Upper lobe of left lung (tissue), 6 donors: Measurements from ENCODE around the gene RPS6KA3. TPM values are rescaled to one million over a fixed set of nuclear protein-coding genes. Genes with fewer than 3 reads are reported as not detected.
"Not testable (repeated sequence)": the region's sequence is repeated elsewhere in the genome, so short reads cannot be mapped to it uniquely, and the experiment has no call there.

Experiments
- ATAC-seq, 2 donors: fragments of 200-7000 bp; cut with Tn5 transposase; one replicate each; pipeline ENCODE4 v1.9.1; 2022; ENCODE audit warnings: mild to moderate bottlenecking in 2 of 2, moderate library complexity in 2 of 2; ENCODE audit not compliant: low FRiP score in 2 of 2
- DNase-seq, 2 donors: peaks; one replicate each; pipeline ENCODE4 v3.0.0-alpha.2; 2019 to 2020
- H3K27ac ChIP-seq, 4 donors: fragments of 200-600 bp; sonication (generic); one replicate each; pipeline ENCODE4 v1.5.1; 2016 to 2019
- H3K27me3 ChIP-seq, 4 donors: fragments of 200-600 bp; sonication (generic); one replicate each; pipeline ENCODE4 v1.5.1; 2017 to 2019
- H3K36me3 ChIP-seq, 4 donors: fragments of 200-600 bp; sonication (generic); one replicate each; pipeline ENCODE4 v1.5.1; 2016 to 2019
- H3K4me1 ChIP-seq, 4 donors: fragments of 200-600 bp; sonication (generic); one replicate each; pipeline ENCODE4 v1.5.1; 2018 to 2019
- H3K4me3 ChIP-seq, 4 donors: fragments of 200-600 bp; sonication (generic); one replicate each; pipeline ENCODE4 v1.5.1; 2017 to 2019; ENCODE audit warnings: mild to moderate bottlenecking in 2 of 4, moderate library complexity in 1 of 4
- H3K9me3 ChIP-seq, 4 donors: fragments of 200-600 bp; sonication (generic); one replicate each; pipeline ENCODE4 v1.5.1; 2018 to 2019
- EP300 ChIP-seq, 4 donors: sonication (generic); formaldehyde crosslinking; IDR thresholded peaks; one replicate each; pipeline ENCODE4 v1.5.1; 2017; ENCODE audit warnings: antibody characterized with exemption in 4 of 4, control low read depth in 2 of 4
- POLR2A ChIP-seq, 4 donors: fragments of 450-650 bp; IDR thresholded peaks; one replicate each; pipeline ENCODE4 v1.5.1; 2016 to 2017; ENCODE audit warnings: antibody characterized with exemption in 4 of 4, mild to moderate bottlenecking in 2 of 4
- POLR2AphosphoS5 ChIP-seq, 2 donors: sonication (generic); formaldehyde crosslinking; IDR thresholded peaks; one replicate each; pipeline ENCODE4 v1.5.1; 2017; ENCODE audit warnings: antibody characterized with exemption in 2 of 2
- WGBS, 2 donors: methylation state at CpG; one replicate each; pipeline ENCODE4 v1.1.5; 2017 to 2018; 5-methylcytosine and 5-hydroxymethylcytosine counted together
- total RNA-seq, 6 donors: library from RNA; depleted of rRNA in 4 of 6; stranded (reverse); fragments of >200 nt in 4 of 6; gene quantifications; one replicate each; pipeline versions ENCODE4 v1.1.0 to v1.2.1, GENCODE V29; 2016 to 2021
- TF ChIP-seq, protein P1 (sequence below), 6 experiments: fragments of 450-650 bp in 4 of 6; fragments of 200-600 bp in 2 of 6; sonication (generic) in 2 of 6; IDR thresholded peaks; one replicate each; pipeline ENCODE4 v1.5.1; 2016 to 2019; ENCODE audit warnings: antibody characterized with exemption in 6 of 6
- donor health status: DM: no; HTN: no; CAD: no; lungs with moderate emphysema.
- donor health status: DM: no; HTN: yes; CAD: no; lungs with severe emphysema.

The RPS6KA3 gene
- total RNA-seq, 6 donors from 2014 or later = 24.6 to 93.0 (median 58.4) TPM

DNA sequence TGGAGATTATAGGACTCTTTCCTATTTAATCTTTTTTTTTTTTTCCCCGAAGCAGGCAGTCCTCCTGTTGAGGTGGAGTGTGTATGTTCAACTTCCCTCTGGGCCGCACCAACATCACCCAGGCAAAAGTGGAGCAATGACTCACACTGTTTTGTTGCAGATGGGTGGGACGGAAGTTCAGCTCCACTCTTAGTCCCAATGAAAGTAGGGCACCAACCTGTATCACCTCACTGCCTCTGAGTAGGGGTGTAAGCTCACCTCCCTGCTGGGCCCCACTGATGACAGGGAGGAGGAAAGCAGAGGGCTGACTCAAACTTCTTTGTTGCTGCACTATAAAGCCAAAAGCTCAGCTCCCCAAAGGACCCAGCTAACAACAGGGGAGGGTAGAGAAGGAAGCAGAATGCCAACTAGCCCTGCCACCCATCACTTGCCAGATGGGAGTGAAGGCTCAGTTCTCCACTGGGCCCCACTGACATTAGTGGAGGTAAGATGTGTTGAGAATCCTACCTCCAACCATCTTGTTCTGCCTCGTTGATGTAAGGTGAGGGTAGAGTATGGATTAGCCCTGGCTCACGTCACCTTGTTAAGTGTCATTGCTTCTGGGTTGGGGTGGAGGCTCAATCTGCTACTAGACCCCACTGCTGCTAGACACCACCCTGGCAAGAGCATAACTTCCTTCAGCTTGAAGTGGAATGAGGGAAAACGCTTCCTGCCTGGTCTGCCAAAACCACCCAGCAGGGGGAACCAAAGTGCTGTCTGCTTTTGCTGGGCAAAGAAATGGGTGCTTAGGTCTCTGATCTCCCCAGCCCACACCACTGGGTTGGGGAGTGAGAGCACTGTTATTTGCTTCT lies 14.1 kb downstream of the RPS6KA3 start:
- DNase-seq (peak in 1 of 2 donors; percentile 69), ATAC-seq (peak; percentile 73 to 82)
- no peaks in the 10 kb centered on the region for H3K27me3 ChIP-seq
- no peaks in the 10 kb centered on the region for H3K9me3 ChIP-seq
- H3K27ac ChIP-seq = peak overlapping the region in 2 of 4 donors; percentile 18 to 46
- H3K36me3 ChIP-seq = no peaks in the 10 kb centered on the region
- WGBS, 2 donors = 42 to 49% methylated on average over 4 to 6 of the region's 6 CpGs
- no peak for TF ChIP-seq EP300 (IDR thresholded peaks at IDR 0.05)
- TF ChIP-seq, protein P1, sequence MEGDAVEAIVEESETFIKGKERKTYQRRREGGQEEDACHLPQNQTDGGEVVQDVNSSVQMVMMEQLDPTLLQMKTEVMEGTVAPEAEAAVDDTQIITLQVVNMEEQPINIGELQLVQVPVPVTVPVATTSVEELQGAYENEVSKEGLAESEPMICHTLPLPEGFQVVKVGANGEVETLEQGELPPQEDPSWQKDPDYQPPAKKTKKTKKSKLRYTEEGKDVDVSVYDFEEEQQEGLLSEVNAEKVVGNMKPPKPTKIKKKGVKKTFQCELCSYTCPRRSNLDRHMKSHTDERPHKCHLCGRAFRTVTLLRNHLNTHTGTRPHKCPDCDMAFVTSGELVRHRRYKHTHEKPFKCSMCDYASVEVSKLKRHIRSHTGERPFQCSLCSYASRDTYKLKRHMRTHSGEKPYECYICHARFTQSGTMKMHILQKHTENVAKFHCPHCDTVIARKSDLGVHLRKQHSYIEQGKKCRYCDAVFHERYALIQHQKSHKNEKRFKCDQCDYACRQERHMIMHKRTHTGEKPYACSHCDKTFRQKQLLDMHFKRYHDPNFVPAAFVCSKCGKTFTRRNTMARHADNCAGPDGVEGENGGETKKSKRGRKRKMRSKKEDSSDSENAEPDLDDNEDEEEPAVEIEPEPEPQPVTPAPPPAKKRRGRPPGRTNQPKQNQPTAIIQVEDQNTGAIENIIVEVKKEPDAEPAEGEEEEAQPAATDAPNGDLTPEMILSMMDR (IDR thresholded peaks at IDR 0.05) = peak; percentile 51 to 74 (median 68)
- H3K4me3 ChIP-seq = no peak overlapping the region
- H3K4me1 ChIP-seq = peaks cover 0 to 14% (median 8%) of the 10 kb centered on the region in 4 donors

DNA sequence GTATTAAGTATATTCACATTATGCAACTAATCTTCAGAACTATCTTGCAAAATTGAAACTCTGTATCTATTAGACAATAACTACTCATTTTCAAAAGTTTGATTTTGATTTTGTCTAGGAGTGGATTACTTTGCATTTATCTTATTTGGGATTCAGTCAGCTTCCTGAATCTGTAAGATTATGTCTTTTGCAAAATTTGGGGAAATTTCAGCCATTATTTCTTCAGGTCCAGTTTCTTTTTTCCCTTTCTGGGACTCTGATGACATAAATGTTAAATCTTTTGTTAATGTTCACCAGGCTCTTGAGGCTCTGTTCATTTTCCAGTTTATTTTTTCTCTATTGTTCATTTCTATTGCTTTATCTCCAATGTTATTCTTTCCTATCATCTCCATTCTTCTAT lies 15.0 kb downstream of the RPS6KA3 start:
- no peak overlapping the region for H3K4me3 ChIP-seq
- H3K27ac ChIP-seq = no peak overlapping the region
- H3K9me3 ChIP-seq = no peaks in the 10 kb centered on the region
- ATAC-seq (no peak), DNase-seq (no peak)
- H3K36me3 ChIP-seq = no peaks in the 10 kb centered on the region
- no peak for TF ChIP-seq EP300 (IDR thresholded peaks at IDR 0.05)
- no peak for TF ChIP-seq POLR2AphosphoS5 (IDR thresholded peaks at IDR 0.05)
- TF ChIP-seq, protein P1 (IDR thresholded peaks at IDR 0.05) = no peak
- no peak for TF ChIP-seq POLR2A (IDR thresholded peaks at IDR 0.05)
- H3K27me3 ChIP-seq = no peaks in the 10 kb centered on the region
- H3K4me1 ChIP-seq = peaks cover 0 to 14% (median 8%) of the 10 kb centered on the region in 4 donors

DNA sequence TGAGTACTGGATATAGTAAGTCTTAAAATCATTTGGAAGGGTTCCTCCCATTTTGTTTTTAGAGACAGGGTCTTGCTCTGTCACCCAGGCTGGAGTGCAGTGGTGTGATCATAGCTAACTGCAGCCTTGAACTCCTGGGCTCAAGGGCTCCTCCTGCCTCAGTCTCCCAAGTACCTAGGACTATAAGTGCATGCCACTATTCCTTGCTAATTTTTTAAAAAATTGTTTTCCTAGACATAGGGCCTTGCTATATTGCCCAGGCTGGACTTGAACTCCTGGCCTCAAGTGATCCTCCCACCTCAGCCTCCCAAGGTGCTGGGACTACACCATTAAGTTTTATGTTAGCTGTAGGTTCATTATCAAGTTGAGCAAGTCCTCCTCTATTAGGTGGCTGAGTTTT lies 16.6 kb downstream of the RPS6KA3 start:
- not testable (repeated sequence) for H3K4me3 ChIP-seq, ATAC-seq, H3K9me3 ChIP-seq, DNase-seq, H3K27ac ChIP-seq, H3K36me3 ChIP-seq, H3K27me3 ChIP-seq
- H3K4me1 ChIP-seq = peaks cover 0 to 14% (median 8%) of the 10 kb centered on the region in 4 donors

DNA sequence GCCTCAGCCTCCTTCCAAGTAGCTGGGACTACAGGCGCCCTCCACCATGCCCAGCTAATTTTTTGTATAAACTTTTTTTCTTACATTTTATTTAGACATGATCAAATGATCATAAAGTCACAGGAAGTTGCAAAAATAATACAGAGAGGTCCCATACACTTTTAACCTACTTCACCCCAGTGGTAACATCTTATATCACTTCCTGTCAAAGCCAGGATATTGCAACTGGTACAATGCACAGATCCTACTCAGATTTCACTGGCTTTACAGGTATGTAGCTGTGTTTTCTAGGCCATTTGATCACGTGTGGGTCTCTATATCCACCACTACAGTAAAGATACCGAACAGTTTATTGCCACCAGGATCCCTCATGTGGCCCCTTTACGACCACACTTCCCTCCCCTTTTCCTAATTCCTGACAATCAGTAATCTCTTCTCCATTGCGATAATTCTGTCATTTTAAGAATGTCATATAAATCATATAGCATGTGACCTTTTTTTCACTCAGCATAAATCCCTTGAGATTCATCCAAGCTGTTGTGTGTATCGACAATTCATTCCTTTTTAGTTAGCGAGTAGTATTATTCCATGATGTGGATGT lies 18.0 kb downstream of the RPS6KA3 start:
- Histone ChIP-seq H3K36me3 (no peaks in the 10 kb centered on the region), H3K4me1 (peaks cover 0 to 12% (median 8%) of the 10 kb centered on the region in 4 donors), H3K27me3 (no peaks in the 10 kb centered on the region), H3K9me3 (no peaks in the 10 kb centered on the region), H3K27ac (no peak overlapping the region), H3K4me3 (no peak overlapping the region)
- TF ChIP-seq POLR2A (IDR thresholded peaks at IDR 0.05) (no peak), POLR2AphosphoS5 (IDR thresholded peaks at IDR 0.05) (no peak), EP300 (IDR thresholded peaks at IDR 0.05) (no peak)
- TF ChIP-seq, protein P1 (IDR thresholded peaks at IDR 0.05) = no peak
- WGBS, 2 donors = 80 to 96% methylated on average over 7 of the region's 7 CpGs
- no peak for DNase-seq
- no peak for ATAC-seq

DNA sequence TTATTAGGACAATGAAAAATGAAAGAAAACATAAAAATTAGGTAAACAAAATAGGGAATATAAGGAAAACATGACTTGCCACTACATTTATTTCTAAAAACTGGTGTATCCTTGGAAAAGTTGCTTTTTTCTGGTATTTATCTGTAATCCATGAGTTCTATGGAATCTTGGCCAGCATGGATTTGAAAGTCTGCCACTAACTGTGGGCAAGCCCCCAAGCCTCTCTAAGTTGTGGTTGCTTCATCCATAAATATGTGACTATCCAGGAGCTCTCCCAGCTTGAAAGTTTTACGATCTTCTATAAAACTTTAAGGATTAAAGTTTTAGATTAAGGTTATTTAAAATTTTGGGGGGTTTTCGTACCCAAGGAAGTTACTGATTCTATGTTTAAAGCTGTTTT lies 21.8 kb downstream of the RPS6KA3 start:
- no peak overlapping the region for H3K4me3 ChIP-seq
- ATAC-seq (no peak), DNase-seq (no peak)
- no peaks in the 10 kb centered on the region for H3K4me1 ChIP-seq
- TF ChIP-seq POLR2AphosphoS5 (IDR thresholded peaks at IDR 0.05) (no peak), POLR2A (IDR thresholded peaks at IDR 0.05) (no peak), EP300 (IDR thresholded peaks at IDR 0.05) (no peak)
- TF ChIP-seq, protein P1 (IDR thresholded peaks at IDR 0.05) = no peak
- no peak overlapping the region for H3K27ac ChIP-seq
- H3K9me3 ChIP-seq = peaks cover 0 to 4% (median 0%) of the 10 kb centered on the region in 4 donors
- 49 to 72% methylated on average over 2 of the region's 2 CpGs for WGBS, 2 donors
- H3K27me3 ChIP-seq = no peaks in the 10 kb centered on the region
- H3K36me3 ChIP-seq = no peaks in the 10 kb centered on the region
